ENCODE measurements around the gene KIF12. TPM values are rescaled to one million over a fixed set of nuclear protein-coding genes. Genes with fewer than 3 reads are reported as not detected.
"Not testable (repeated sequence)": the region's sequence is repeated elsewhere in the genome, so short reads cannot be mapped to it uniquely, and the experiment has no call there.

KIF12 gene
- total and polyA plus RNA-seq, 2 of the 8 experiments (the other 6 are each of a cell fraction or from before 2014, with no cell fraction given): 2.9 to 3.9 TPM

- WGBS, 2 experiments (ENCODE audit: extremely low coverage in 1 of 2, insufficient coverage in 1 of 2, insufficient read length in 1 of 2, insufficient replicate concordance in 2 of 2, low coverage in 1 of 2, low lambda C conversion rate in 2 of 2, missing lambda C conversion rate in 1 of 2): 88% methylated on average over 3 of the region's 3 CpGs; no CpG with 5 or more reads in 1 of the 2 experiments
- CTCF ChIA-PET (ENCODE audit: partially characterized antibody): interaction anchor here (0.7 to 11.0 kb wide), 10 partner anchors 13 to 162 kb away, joined by 3 to 123 read pairs (median 4); no protein-coding TSS in a partner anchor
- FAIRE-seq: not testable (repeated sequence)
Observed at GRCh38 chr9:114128759-114129158, 29.7 kb upstream of the KIF12 start.

More at GRCh38 chr9:114128759-114129158, 29.7 kb upstream of the KIF12 start:
- H2AFZ ChIP-seq (ENCODE audit: low read length); H3K79me2 ChIP-seq (ENCODE audit: control insufficient read depth in 1 of 2, insufficient read depth in 2 of 2, low read length in 2 of 2); H2AK5ac ChIP-seq (ENCODE audit: low read depth, low read length); H4K91ac ChIP-seq (replicated peaks; ENCODE audit: insufficient read length, low read length); H3K4me1 ChIP-seq (replicated peaks in 1 of 4; ENCODE audit: control insufficient read depth in 3 of 4, insufficient read depth in 4 of 4, low read length in 3 of 4); H3K9ac ChIP-seq (replicated peaks in 1 of 4; ENCODE audit: extremely low read depth in 1 of 4, low read depth in 3 of 4, low read length in 3 of 4); H3K14ac ChIP-seq (ENCODE audit: insufficient read length); H2BK120ac ChIP-seq (replicated peaks; ENCODE audit: low read depth, low read length); H3K79me1 ChIP-seq (ENCODE audit: low read depth, low read length); H3K18ac ChIP-seq (ENCODE audit: extremely low read depth, low read length); H4K8ac ChIP-seq (ENCODE audit: extremely low read depth, insufficient read depth, low read length); H2BK5ac ChIP-seq (ENCODE audit: low read depth, low read length); H3K56ac ChIP-seq (replicated peaks; ENCODE audit: insufficient read length, low read depth, low read length); DNase-seq (ENCODE audit: low read depth in 1 of 2, low spot score in 2 of 2); H4K5ac ChIP-seq (ENCODE audit: insufficient read length, low read depth, low read length); H3K9me3 ChIP-seq (ENCODE audit: insufficient read depth in 2 of 2, low read depth in 1 of 2, low read length in 1 of 2); H3K36me3 ChIP-seq (ENCODE audit: control insufficient read depth in 2 of 4, insufficient read depth in 4 of 4, low read length in 3 of 4); H2BK15ac ChIP-seq (ENCODE audit: low read length); H3K23ac ChIP-seq (ENCODE audit: insufficient read length); H3K4me3 ChIP-seq (ENCODE audit: extremely low read depth in 1 of 4, insufficient read depth in 2 of 4, low read depth in 3 of 4, low read length in 4 of 4); H2BK20ac ChIP-seq (ENCODE audit: low read length); H4K20me1 ChIP-seq (replicated peaks in 1 of 2; ENCODE audit: control insufficient read depth in 1 of 2, insufficient read depth in 2 of 2, low read length in 2 of 2); H3K27ac ChIP-seq (ENCODE audit: low read depth, low read length); H3K23me2 ChIP-seq (ENCODE audit: low read depth, low read length); H3K27me3 ChIP-seq (replicated peaks in 1 of 4; ENCODE audit: control insufficient read depth in 3 of 4, extremely low read depth in 1 of 4, insufficient read depth in 3 of 4, low read length in 3 of 4); H2BK12ac ChIP-seq (ENCODE audit: low read depth, low read length); H3K4me2 ChIP-seq (ENCODE audit: insufficient read depth in 1 of 2, low read depth in 2 of 2, low read length in 2 of 2); POLR2A ChIA-PET (ENCODE audit: partially characterized antibody); H3K4ac ChIP-seq (replicated peaks; ENCODE audit: insufficient read length, low read depth, low read length): not testable (repeated sequence)

Measured in H1 (cell line).